ENCODE results near the gene SLC44A1. TPM values are rescaled to one million over a fixed set of nuclear protein-coding genes. Genes with fewer than 3 reads are reported as not detected.

The SLC44A1 gene
- total RNA-seq, 6 donors from 2014 or later: 15.7 to 62.2 (median 44.6) TPM

DNA sequence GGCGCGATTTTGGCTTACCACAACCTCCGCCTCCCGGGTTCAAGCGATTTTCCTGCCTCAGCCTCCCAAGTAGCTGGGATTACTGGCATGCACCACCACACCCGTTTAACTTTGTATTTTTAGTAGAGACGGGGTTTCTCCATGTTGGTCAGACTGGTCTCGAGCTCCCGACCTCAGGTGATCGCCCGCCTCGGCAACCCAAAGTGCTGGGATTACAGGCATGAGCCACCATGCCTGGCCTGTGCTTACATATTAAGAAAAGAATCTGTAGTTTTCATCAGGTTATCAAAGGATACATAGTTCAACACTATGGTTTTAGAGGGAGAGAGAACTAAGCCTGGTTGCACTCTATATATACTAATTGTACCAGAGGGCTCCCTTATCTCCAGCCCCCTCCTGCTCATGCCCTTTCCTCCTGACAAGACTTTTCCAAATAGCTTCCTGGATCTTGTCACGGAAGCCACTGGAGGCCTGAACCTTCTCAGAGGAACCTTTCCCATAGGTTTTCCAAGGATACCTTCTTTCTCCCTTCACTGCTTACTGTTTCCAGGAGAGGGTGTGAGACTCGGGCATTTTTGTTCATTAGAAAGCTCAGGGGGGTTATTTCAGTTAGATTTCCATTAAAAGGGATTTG lies 53.1 kb downstream of the SLC44A1 start:
- Histone ChIP-seq H3K9me3 (no peaks in the 10 kb centered on the region), H3K36me3 (peaks cover 0 to 15% (median 3%) of the 10 kb centered on the region in 4 donors), H3K27ac (peak overlapping the region in 3 of 4 donors; percentile 28 to 82 (median 68)), H3K4me3 (no peak overlapping the region), H3K27me3 (no peaks in the 10 kb centered on the region), H3K4me1 (peaks cover 7 to 41% (median 24%) of the 10 kb centered on the region in 4 donors)
- WGBS, 2 donors: 93 to 95% methylated on average over 14 of the region's 14 CpGs
- ATAC-seq (ENCODE audit: low FRiP score in 2 of 2) (no peak), DNase-seq (peak in 1 of 2 donors; percentile 9)
- TF ChIP-seq POLR2AphosphoS5 (IDR thresholded peaks at IDR 0.05): no peak
- TF ChIP-seq, protein P1, sequence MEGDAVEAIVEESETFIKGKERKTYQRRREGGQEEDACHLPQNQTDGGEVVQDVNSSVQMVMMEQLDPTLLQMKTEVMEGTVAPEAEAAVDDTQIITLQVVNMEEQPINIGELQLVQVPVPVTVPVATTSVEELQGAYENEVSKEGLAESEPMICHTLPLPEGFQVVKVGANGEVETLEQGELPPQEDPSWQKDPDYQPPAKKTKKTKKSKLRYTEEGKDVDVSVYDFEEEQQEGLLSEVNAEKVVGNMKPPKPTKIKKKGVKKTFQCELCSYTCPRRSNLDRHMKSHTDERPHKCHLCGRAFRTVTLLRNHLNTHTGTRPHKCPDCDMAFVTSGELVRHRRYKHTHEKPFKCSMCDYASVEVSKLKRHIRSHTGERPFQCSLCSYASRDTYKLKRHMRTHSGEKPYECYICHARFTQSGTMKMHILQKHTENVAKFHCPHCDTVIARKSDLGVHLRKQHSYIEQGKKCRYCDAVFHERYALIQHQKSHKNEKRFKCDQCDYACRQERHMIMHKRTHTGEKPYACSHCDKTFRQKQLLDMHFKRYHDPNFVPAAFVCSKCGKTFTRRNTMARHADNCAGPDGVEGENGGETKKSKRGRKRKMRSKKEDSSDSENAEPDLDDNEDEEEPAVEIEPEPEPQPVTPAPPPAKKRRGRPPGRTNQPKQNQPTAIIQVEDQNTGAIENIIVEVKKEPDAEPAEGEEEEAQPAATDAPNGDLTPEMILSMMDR (IDR thresholded peaks at IDR 0.05): no peak
- no peak for TF ChIP-seq EP300 (IDR thresholded peaks at IDR 0.05)
- TF ChIP-seq POLR2A (IDR thresholded peaks at IDR 0.05): no peak

DNA sequence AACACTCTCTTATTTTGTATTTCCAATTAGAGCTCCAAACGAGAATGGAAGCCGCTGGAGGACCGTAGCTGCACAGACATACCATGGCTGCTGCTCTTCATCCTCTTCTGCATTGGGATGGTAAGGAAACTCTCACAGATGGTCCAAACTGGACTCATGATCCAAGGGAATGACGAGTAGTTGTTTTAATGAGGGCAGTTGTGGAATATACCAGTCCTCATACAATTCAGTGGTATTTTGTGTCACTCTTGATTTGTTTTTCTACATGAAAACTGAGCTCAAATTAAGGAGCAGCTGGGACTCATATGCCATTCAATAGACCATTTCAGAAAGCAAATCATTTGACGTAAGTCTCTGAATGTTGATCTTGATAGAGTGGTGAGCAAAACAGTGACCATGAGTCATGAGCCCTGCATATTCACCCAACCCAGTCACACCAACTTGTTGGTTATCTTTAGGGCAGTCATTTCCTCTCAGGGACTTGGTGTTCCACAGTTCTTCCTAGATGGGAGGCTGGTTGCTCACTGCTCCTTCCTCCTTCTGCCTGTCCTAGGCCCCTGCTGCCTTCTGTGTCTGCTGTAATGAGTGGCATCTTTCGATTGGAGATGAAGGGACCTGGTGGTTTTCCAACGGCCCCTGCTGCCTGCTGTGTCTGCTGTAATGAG lies 54.9 kb downstream of the SLC44A1 start:
- 72 to 92% methylated on average over 6 to 7 of the region's 7 CpGs for WGBS, 2 donors
- TF ChIP-seq POLR2A (IDR thresholded peaks at IDR 0.05) (peak in 1 of 4 donors; percentile 41), EP300 (IDR thresholded peaks at IDR 0.05) (peak in 3 of 4 donors; percentile 31 to 92 (median 85)), POLR2AphosphoS5 (IDR thresholded peaks at IDR 0.05) (peak; percentile 68 to 78)
- TF ChIP-seq, protein P1 (IDR thresholded peaks at IDR 0.05): no peak
- no peak overlapping the region for H3K4me3 ChIP-seq
- H3K36me3 ChIP-seq: peaks cover 0 to 15% (median 3%) of the 10 kb centered on the region in 4 donors
- ATAC-seq (ENCODE audit: low FRiP score in 2 of 2) (peak; percentile 33 to 87), DNase-seq (peak in 1 of 2 donors; percentile 55)
- H3K27ac ChIP-seq: peak overlapping the region; percentile 52 to 82 (median 70)
- H3K4me1 ChIP-seq: peaks cover 7 to 41% (median 24%) of the 10 kb centered on the region in 4 donors
- H3K27me3 ChIP-seq: no peaks in the 10 kb centered on the region
- H3K9me3 ChIP-seq: no peaks in the 10 kb centered on the region

- Histone ChIP-seq H3K36me3 (peaks cover 0 to 15% (median 3%) of the 10 kb centered on the region in 4 donors), H3K9me3 (no peaks in the 10 kb centered on the region), H3K4me1 (peaks cover under 1 to 26% (median 15%) of the 10 kb centered on the region in 4 donors), H3K4me3 (no peak overlapping the region), H3K27ac (no peak overlapping the region), H3K27me3 (no peaks in the 10 kb centered on the region)
- DNase-seq (no peak), ATAC-seq (ENCODE audit: low FRiP score in 2 of 2) (no peak)
- 97 to 100% methylated on average over 2 of the region's 2 CpGs for WGBS, 2 donors
- no peak for TF ChIP-seq EP300 (IDR thresholded peaks at IDR 0.05)
- TF ChIP-seq POLR2A (IDR thresholded peaks at IDR 0.05): no peak
- TF ChIP-seq, protein P1 (IDR thresholded peaks at IDR 0.05): no peak
- TF ChIP-seq POLR2AphosphoS5 (IDR thresholded peaks at IDR 0.05): no peak
These were observed 58.3 kb downstream of the SLC44A1 start for GRCh38 chr9:105302728-105303127.

DNA sequence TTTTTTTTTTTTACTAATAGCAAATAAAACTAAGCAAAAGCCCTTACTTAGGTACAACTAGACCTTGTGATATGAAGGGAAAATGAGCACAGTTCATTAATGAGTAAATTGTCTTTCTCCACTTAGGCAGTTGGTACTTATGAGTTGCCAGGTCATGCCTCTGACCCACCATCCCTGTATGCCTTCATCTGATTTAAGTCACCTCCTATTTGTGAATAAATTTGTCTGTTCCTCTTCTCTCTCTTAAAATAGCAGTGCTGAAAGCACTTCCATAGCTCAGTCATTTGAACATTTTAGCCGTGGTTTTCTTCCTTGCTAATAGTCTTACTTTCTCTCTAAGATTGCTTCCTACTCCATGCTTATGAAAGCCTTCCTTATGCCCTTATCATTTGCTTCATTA lies 61.4 kb downstream of the SLC44A1 start:
- Histone ChIP-seq H3K27ac (no peak overlapping the region), H3K9me3 (no peaks in the 10 kb centered on the region), H3K4me1 (peaks cover 0 to 12% (median 7%) of the 10 kb centered on the region in 4 donors), H3K4me3 (no peak overlapping the region), H3K36me3 (no peaks in the 10 kb centered on the region), H3K27me3 (no peaks in the 10 kb centered on the region)
- ATAC-seq (ENCODE audit: low FRiP score in 2 of 2) (no peak), DNase-seq (no peak)
- 66 to 71% methylated on average over 1 of the region's 1 CpG for WGBS, 2 donors
- TF ChIP-seq POLR2AphosphoS5 (IDR thresholded peaks at IDR 0.05): no peak
- no peak for TF ChIP-seq EP300 (IDR thresholded peaks at IDR 0.05)
- TF ChIP-seq, protein P1 (IDR thresholded peaks at IDR 0.05): no peak

Measured in upper lobe of left lung (tissue), 6 donors.